ENCODE results near the gene LSM7.

Gene LSM7

GRCh38 chr19:2336528-2337328 is 8.3 kb upstream of the LSM7 start:
- no peak for DNase-seq

DNA sequence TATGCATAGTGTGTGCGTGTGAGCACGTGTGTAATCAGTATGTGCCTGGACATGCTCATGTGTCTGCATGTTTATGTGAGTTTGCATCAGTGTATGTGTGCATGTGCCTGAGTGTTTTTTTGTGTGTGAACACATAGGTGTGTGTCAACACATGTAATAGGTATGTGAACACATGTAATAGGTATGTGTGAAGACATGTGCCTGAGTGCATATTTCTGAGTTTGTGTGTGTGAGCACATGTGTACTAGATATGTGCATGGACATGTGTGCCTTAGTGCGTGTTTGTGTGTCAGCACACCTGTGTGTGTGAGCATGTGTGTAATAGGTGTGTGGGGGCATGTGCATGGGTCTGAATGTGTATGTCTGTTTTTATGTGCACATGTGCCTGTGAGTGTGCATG is 7.5 kb upstream of the LSM7 start:
- no peak for DNase-seq

GRCh38 chr19:2334986-2335846 is 6.8 kb upstream of the LSM7 start:
- no peak for DNase-seq

- DNase-seq = no peak
Observed at GRCh38 chr19:2334426-2334825, 6.0 kb upstream of the LSM7 start.

DNA sequence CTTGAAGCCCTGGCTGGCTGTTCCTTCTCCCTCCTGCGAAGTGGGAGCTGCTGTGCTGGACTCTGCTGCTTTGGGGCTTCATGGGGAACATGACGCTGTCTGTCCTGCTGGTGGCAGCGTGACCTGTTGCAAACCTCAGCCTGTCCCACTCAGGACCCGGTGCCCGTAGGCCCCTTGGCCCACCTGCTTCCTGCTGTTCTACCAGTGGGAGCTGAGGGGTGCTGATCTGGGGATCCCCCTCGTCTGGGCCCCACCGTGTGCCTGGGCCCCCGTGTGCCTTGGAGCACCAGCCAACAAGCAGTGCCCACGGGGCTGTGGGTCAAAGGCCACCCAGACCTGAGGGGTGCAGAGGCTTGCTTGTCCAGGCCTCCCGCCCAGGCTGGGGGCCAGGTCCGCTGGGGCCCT is 5.4 kb upstream of the LSM7 start:
- DNase-seq = no peak

GRCh38 chr19:2333027-2333806 is 4.8 kb upstream of the LSM7 start:
- DNase-seq = no peak

DNA sequence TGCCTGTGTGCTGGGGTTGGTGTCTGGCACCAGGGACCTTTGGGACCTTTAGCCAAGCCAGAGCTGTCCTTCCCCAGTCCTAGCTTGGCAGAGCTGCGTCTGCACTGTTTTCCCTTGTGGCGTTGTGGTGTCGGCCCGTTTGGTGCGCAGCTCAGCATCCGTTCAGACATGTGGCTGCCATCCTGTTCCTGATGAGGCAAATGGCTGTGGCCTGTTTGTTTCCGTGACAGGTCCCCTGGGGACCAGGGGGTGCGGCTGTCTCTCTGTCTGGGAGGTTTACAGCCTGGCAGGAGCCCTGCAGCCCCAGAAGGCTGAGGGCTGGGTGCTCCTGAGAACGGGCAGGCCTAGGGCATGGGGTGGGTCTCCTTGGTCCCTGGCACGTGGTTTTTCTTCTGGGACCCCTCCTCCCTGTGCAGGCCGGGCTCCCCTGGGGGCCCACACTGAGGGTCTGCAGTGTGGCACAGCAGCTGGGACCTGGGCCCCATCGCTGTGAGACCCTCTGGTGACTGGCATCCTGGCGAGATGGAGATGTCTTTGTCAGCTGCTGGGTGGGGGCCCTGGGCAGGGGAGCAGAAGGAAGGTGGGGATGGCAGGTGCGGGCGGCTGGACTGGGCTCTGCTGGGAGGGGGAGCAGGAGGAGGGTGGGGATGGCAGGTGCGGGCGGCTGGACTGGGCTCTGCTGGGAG is 4.1 kb upstream of the LSM7 start:
- peak; percentile 8 for DNase-seq

- DNase-seq = no peak
Observed at GRCh38 chr19:2331601-2332246, 3.3 kb upstream of the LSM7 start.

DNA sequence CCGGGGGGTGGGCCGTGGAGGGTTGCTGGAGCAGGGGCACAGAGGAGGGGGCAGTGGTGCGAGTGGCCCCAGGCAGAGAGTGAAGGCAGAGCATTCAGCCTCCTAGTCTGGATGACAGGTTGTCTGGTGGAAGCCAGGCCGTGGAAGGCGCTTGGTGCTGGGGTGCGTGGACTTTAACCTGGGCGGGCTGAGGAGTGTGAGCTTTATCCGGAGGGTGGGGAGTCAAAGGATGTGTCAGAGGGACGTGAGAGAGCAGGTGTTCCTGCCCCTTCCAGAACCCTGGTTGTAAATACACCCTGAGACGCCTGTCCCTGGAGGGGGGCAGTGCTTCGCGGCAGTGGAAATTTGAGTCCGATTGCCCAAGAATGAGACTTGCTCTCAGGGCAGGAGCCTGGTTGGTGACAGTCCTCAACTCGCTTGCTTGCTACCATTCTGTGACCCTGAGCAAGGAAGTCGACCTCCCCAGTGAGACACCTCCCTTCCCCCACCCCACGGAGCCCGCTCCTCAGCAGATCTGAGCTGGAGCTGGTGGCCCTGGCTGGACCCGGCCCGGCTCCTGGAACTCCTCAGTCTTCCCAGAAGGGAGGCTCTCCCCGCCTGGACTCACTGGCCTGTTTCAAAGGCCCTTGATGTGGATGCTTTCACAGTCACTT is 2.4 kb upstream of the LSM7 start:
- DNase-seq = no peak

DNA sequence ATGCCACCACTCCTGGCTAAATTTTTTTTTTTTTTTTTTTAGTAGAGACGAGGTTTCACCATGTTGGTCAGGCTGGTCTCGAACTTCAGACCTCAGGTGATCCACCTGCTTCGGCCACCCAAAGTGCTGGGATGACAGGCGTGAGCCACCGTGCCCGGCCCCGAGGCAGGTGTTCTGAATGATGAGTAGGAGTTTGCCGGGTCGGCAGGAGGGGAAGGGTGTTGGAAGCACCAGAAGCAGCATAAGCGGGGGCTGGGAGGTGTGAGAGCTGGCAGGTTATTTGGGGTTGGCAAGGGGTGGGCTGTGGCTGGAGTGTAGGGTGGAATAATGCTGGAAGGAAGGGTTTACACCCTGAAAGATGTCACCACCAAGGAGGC is 1.9 kb upstream of the LSM7 start:
- DNase-seq = no peak

DNA sequence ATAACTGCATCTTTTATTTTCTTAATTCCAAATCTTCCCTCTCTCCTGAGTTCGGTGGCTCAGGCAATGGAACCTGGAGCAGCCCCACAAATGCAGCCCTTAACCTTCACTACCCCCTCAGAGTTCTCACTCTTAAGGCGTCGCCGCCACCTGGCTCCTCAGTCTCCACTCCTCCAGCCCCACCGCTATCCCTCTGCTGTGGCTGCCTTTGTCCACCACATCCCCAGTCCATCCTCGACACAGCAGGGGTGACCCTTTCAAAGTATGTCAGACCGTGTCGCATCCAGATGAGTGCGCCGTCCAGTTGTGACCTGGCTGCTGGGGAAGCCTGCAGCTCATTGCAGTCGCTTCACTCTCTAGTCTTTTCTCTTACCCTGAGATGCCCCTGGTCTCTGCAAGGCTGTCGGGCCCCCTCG is 1.1 kb upstream of the LSM7 start:
- no peak for DNase-seq

GRCh38 chr19:2329149-2329478 is 728 bp upstream of the LSM7 start:
- no peak for DNase-seq

DNA sequence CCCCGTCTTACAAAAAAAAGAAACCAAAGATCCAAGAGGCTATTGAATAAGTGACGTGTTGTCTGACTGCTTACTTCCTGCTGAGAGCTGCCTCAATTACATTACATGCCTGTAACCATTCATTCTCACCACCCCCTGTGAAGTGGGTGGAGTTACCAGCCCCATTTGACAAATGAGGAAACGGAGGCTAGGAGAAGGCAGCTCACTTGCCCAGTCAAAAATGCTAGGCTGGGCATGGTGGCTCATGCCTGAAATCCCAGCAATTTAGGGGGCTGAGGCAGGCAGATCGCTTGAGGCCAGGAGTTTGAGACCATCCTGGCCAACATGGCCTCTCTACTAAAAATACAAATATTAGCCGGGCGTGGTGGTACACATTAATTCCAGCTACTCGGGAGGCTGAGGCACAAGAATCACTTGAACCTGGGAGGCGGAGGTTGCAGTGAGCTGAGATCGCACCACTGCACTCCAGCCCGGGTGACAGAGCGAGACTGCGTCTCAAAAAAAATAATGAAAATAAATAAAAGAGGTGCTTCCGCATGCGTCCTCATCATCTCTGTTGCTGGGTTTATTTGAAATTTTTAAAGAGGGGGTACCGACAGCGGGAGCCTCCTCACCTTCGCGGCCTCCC is 499 bp downstream of the LSM7 start:
- DNase-seq = peak; percentile 77

DNA sequence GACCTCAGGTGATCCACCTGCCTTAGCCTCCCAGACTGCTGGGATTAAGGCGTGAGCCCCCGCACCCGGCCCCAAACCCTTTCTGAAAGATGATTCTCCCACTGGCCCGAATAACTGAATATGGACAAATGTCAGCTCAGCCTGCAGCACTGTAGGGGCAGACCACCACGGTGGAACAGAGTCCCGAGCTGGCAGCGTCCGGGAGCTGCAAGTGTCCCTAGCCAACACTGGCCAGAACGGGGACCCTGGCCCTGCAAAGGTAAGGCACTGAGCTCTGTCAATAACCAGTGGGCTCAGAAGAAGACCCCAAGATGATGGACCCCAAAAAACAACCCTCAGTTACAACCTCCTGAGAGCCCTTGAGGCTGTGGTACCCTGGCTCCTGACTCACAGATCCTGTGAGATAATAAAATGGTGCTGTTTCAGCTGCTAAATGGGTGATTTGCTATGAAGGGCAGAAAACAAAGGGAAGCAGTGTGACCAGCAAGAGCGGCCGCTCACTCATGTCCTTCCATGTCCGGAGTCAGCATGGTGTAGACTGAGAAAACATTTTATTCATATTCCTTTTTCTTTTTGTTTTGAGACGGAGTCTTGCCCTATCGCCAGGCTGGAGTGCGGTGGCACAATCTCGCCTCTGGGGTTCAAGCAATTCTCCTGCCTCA is 1.6 kb downstream of the LSM7 start:
- no peak for DNase-seq

DNA sequence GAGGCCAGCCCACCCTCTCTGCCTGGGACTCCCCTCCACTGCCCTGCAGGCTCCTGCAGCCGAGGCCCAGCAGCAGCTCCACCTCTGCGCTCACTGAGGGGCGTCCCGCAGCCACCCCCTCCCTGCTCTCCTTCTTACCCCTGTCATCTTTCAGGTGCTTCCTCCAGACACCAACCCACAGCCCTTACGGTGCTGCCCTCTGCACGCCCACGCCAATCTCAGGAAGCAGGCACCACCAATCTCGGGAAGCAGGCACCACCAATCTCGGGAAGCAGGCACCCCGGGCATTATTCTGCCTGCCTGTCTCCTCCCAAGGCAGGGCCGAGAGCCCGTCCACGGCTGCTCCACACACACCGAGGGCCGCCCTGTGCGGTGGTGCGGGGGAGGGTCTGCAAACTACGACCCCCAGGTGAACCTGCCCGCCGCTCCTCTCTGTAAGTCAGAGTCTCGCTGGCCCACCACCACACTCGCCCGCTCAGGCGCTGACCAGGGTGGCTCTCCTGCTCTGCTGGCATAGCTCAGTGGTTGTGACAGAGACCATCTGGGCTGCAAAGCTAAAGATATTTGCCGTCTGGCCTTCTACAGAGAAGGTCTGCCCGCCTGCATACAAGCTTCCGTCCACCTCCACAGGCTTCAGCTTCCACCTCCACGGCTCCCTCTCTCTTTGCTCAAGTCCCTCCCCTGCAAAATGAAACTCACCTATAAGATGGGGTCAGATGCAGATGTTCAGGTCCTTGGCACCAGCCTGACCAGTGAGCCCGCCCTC is 2.9 kb downstream of the LSM7 start:
- DNase-seq = no peak

DNA sequence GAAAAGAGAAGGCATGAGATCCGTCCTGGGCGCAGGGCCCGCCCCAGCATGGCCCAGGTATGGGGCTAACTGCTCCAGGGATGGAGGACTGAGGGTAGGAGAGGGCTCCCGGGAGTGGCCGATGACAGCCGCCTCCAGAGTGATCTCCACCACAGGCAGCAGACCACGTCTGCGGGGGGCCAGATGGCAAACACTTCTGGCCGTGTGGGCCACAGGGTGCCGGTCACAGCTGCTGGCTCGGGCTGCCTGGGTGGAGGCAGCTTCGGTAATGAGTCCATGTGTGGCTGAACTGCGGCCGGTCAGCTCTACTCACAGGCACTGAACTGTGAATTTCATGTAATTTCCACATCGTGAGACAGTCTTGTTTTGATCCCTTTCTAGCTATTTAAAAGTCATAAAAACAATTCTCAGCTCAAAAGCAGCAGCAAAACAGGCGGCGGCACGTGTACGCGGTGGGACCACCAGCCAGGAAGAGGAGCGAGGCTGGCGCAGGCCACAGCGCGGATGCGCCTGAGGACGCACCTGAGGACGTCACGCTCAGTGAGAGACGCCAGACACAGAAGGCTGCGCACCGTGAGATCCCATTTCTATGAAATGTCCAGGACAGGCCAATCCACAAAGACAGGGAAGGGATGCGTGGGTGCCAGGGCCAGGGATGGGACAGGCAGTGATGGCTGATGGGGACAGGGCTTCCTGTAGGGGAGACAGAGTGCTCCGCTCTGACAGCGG is 4.0 kb downstream of the LSM7 start:
- DNase-seq = no peak

- DNase-seq = no peak
Observed at GRCh38 chr19:2323707-2324106, 4.7 kb downstream of the LSM7 start.

GRCh38 chr19:2321565-2322283 is 6.7 kb downstream of the LSM7 start:
- no peak for DNase-seq

DNA sequence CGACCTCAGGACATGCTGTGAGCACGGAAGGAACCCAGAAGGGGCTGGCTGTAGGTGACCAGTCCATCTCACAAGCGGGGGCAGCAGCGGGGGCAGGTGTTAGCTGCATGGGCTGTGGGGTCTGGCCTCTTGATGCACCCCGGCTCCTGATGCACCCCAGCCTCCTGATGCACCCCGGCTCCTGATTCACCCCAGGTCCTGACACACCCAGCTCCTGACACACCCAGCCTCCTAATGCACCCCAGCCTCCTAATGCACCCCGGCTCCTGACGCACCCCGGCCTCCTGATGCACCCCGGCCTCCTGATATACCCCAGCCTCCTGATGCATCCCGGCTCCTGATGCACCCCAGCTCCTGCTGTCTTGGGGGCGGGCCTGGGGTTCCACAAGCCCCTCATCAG is 7.4 kb downstream of the LSM7 start:
- DNase-seq = no peak

Data from CD4-positive, alpha-beta T cell treated with Interleukin-4 for 4 hours (primary cell).